K562 (cell line): ENCODE data around the gene ICAM2. TPM values are rescaled to one million over a fixed set of nuclear protein-coding genes. Genes with fewer than 3 reads are reported as not detected.

Source experiments
- ATAC-seq: fragments of 200-7000 bp; cut with Tn5 transposase; 3 replicates; pipeline ENCODE4 v1.9.1; 2020; ENCODE audit warnings: moderate library complexity
- BruUV-seq: library from RNA; stranded (reverse); fragments of 400-500 nt; replicated peaks from 2 replicates; lab custom pipeline; 2021; lab: Mats Ljungman, UMichigan
- CTCF ChIA-PET: fragments of 300-600 bp; formaldehyde crosslinking; extraction: SDS; loops from one replicate; lab custom pipeline; 2021; ENCODE audit warnings: low intra/inter-chr PET ratio; lab: Yijun Ruan, JAX
- POLR2A ChIA-PET: fragments of 300-600, 350-650 bp; sonication (Branson Sonifier 250); formaldehyde crosslinking; extraction: SDS; loops from one replicate; lab custom pipeline; 2021; ENCODE audit warnings: antibody characterized with exemption, inconsistent platforms; lab: Yijun Ruan, JAX
- DNase-seq, 4 experiments: peaks; one replicate each; pipeline versions ENCODE4 v3.0.0 to v3.0.0-alpha.2; 2011 to 2018; ENCODE audit warnings: low spot score in 3 of 4, mixed read lengths in 3 of 4; ENCODE audit errors: extremely low read depth in 1 of 4
- FAIRE-seq: peaks from 2 replicates; lab custom pipeline; 2011; peaks lifted over from hg19 to GRCh38; lab: Jason Lieb, UNC
- H2AFZ ChIP-seq: 2 replicates; pipeline ENCODE4 v1.6.0; 2011; ENCODE audit warnings: low read depth, low read length, control low read depth, inconsistent platforms
- H3K27ac ChIP-seq: fragments of 200-600 bp; 3 replicates; pipeline ENCODE4 v1.8.0; 2011; ENCODE audit warnings: low read depth, mild to moderate bottlenecking, control low read depth, inconsistent platforms, low read length, moderate library complexity, mixed read lengths; ENCODE audit errors: extremely low read depth
- H3K27me3 ChIP-seq, 2 experiments: fragments of 300-600 bp in 1 of 2; 2 replicates in 1 of 2; 3 replicates in 1 of 2; pipeline versions ENCODE4 v1.6.0 to v1.8.0; 2011; ENCODE audit warnings: inconsistent platforms in 2 of 2, low read length in 2 of 2, mild to moderate bottlenecking in 1 of 2, mixed read lengths in 1 of 2, moderate library complexity in 1 of 2; ENCODE audit not compliant: control insufficient read depth in 2 of 2, insufficient read depth in 2 of 2
- H3K36me3 ChIP-seq: fragments of 300-600 bp; 3 replicates; pipeline ENCODE4 v1.8.0; 2011; ENCODE audit warnings: mild to moderate bottlenecking, low read length, inconsistent platforms; ENCODE audit not compliant: control insufficient read depth, insufficient read depth
- H3K4me1 ChIP-seq, 2 experiments: fragments of 200-600 bp in 1 of 2; replicated peaks in 1 of 2; 2 replicates in 1 of 2; 3 replicates in 1 of 2; pipeline versions ENCODE4 v1.5.1 to v1.8.0; 2011; ENCODE audit warnings: inconsistent platforms in 2 of 2, low read length in 2 of 2, mild to moderate bottlenecking in 1 of 2, mixed read lengths in 1 of 2, moderate library complexity in 1 of 2; ENCODE audit not compliant: control insufficient read depth in 2 of 2, insufficient read depth in 2 of 2
- H3K4me2 ChIP-seq: 2 replicates; pipeline ENCODE4 v1.6.1; 2011; ENCODE audit warnings: low read length, control low read depth, inconsistent platforms, mixed read lengths; ENCODE audit not compliant: insufficient read depth
- H3K4me3 ChIP-seq: fragments of 200-600 bp; sonication (generic), shearing (Covaris generic); 2 replicates; pipeline ENCODE4 v1.5.1; 2016; ENCODE audit warnings: control low read depth, inconsistent platforms
- H3K79me2 ChIP-seq: fragments of 200-600 bp; 3 replicates; pipeline ENCODE4 v1.8.0; 2011; ENCODE audit warnings: low read length, inconsistent platforms; ENCODE audit not compliant: control insufficient read depth, insufficient read depth
- H3K9ac ChIP-seq, 2 experiments: 2 replicates each; pipeline versions ENCODE4 v1.6.0 to v1.6.1; 2011; ENCODE audit warnings: low read depth in 2 of 2, low read length in 2 of 2, control low read depth in 1 of 2, inconsistent platforms in 1 of 2, mild to moderate bottlenecking in 1 of 2, mixed read lengths in 1 of 2; ENCODE audit not compliant: insufficient read depth in 1 of 2
- H3K9me1 ChIP-seq: one replicate; pipeline ENCODE4 v1.6.0; 2011; ENCODE audit warnings: inconsistent platforms, mild to moderate bottlenecking, low read length, moderate library complexity; ENCODE audit not compliant: control insufficient read depth, insufficient read depth
- H3K9me3 ChIP-seq: replicated peaks from 2 replicates; pipeline ENCODE4 v1.5.1; 2011; ENCODE audit warnings: low read depth, low read length, inconsistent platforms; ENCODE audit not compliant: control insufficient read depth, insufficient read depth
- H4K20me1 ChIP-seq: replicated peaks from 2 replicates; pipeline ENCODE4 v1.6.1; 2011; ENCODE audit warnings: low read length, inconsistent platforms, mixed read lengths; ENCODE audit not compliant: control insufficient read depth, insufficient read depth
- MCM5 ChIP-seq: fragments of 450-650 bp; IDR thresholded peaks from 2 replicates; pipeline ENCODE4 v1.6.1; 2016; ENCODE audit warnings: low read depth
- MED1 ChIP-seq: sonication (generic); formaldehyde crosslinking; IDR thresholded peaks from 2 replicates; pipeline ENCODE4 v1.8.1; 2023; ENCODE audit warnings: missing genetic modification reagents, borderline replicate concordance
- NR2C1 ChIP-seq, 2 experiments: fragments of 450-650 bp; IDR thresholded peaks; 2 replicates each; pipeline ENCODE4 v1.6.1; 2017; ENCODE audit warnings: mild to moderate bottlenecking in 2 of 2, antibody characterized with exemption in 1 of 2, inconsistent platforms in 1 of 2, missing compliant biosample characterization in 1 of 2, missing genetic modification characterization in 1 of 2
- PHF21A ChIP-seq: fragments of 450-650 bp; IDR thresholded peaks from 2 replicates; pipeline ENCODE4 v1.6.1; 2017; ENCODE audit warnings: low read depth, borderline replicate concordance
- POLR2AphosphoS2 ChIP-seq: IDR thresholded peaks from 2 replicates; pipeline ENCODE4 v1.6.1; 2012; ENCODE audit warnings: low read length, improper control_type of control experiment
- ZNF184 ChIP-seq: sonication (generic); formaldehyde crosslinking; IDR thresholded peaks from 2 replicates; pipeline ENCODE4 v1.5.0; 2020; ENCODE audit warnings: missing genetic modification reagents
- ZZZ3 ChIP-seq: fragments of 450-650 bp; IDR thresholded peaks from 2 replicates; pipeline ENCODE4 v1.6.1; 2016; ENCODE audit warnings: antibody characterized with exemption, mild to moderate bottlenecking, moderate library complexity
- WGBS: fragments of 100-300 bp; shearing (Covaris generic); methylation state at CpG from one replicate; pipeline ENCODE4 v1.1.6; 2016; ENCODE audit warnings: low coverage, mixed read lengths; ENCODE audit not compliant: insufficient coverage; ENCODE audit errors: missing lambda C conversion rate; 5-methylcytosine and 5-hydroxymethylcytosine counted together
- in situ Hi-C: fragments of 300-500 bp; cut with MboI; formaldehyde crosslinking; loops from 4 replicates; pipeline ENCODE4 v1.15.0; 2018; ENCODE audit warnings: inconsistent platforms, mixed read lengths
- intact Hi-C: fragments of 100-400 bp; cut with micrococcal nuclease; formaldehyde crosslinking; loops from 2 replicates; pipeline ENCODE4 v1.14.2; 2022
- polyA plus RNA-seq, 8 experiments: library from polyadenylated mRNA; depleted of rRNA in 4 of 8; stranded (reverse) in 5 of 8; unstranded in 3 of 8; fragments of >200 nt; fragmentation: Nextera tagmentation in 2 of 8; fragmentation: Illumina TruSeq in 1 of 8; extraction: Ambion mirVana in 2 of 8; extraction: Trizol in 1 of 8; gene quantifications; 2 replicates each; pipeline versions ENCODE4 v1.2.1 to v1.2.3, GENCODE V29; 2011 to 2014; ENCODE audit warnings: inconsistent platforms in 1 of 8, missing spikeins in 1 of 8
- total RNA-seq, 7 experiments: library from RNA; depleted of rRNA in 6 of 7; stranded (reverse); fragments of >200 nt in 6 of 7; fragmentation: Illumina TruSeq in 2 of 7; extraction: Trizol in 2 of 7; gene quantifications; 2 replicates each; pipeline versions ENCODE4 v1.2.1 to v1.2.3, GENCODE V29; 2011 to 2021; ENCODE audit warnings: low replicate concordance in 1 of 7
- TF ChIP-seq, protein P1 (sequence below): IDR thresholded peaks from 2 replicates; pipeline ENCODE4 v1.6.1; 2012; ENCODE audit warnings: low read depth, low read length, improper control_type of control experiment, borderline replicate concordance
- TF ChIP-seq, protein P2 (sequence below), 2 experiments: fragments of 450-650 bp; formaldehyde crosslinking in 1 of 2; IDR thresholded peaks; 2 replicates each; pipeline versions ENCODE4 v1.4.0 to v1.6.1; 2014 to 2020; ENCODE audit warnings: mild to moderate bottlenecking in 2 of 2, borderline replicate concordance in 1 of 2, low read depth in 1 of 2

Gene ICAM2
- total and polyA plus RNA-seq, 9 of the 15 experiments (the other 6 are each of a cell fraction or from before 2014, with no cell fraction given), result 37.9 to 89.4 (median 60.6) TPM

DNA sequence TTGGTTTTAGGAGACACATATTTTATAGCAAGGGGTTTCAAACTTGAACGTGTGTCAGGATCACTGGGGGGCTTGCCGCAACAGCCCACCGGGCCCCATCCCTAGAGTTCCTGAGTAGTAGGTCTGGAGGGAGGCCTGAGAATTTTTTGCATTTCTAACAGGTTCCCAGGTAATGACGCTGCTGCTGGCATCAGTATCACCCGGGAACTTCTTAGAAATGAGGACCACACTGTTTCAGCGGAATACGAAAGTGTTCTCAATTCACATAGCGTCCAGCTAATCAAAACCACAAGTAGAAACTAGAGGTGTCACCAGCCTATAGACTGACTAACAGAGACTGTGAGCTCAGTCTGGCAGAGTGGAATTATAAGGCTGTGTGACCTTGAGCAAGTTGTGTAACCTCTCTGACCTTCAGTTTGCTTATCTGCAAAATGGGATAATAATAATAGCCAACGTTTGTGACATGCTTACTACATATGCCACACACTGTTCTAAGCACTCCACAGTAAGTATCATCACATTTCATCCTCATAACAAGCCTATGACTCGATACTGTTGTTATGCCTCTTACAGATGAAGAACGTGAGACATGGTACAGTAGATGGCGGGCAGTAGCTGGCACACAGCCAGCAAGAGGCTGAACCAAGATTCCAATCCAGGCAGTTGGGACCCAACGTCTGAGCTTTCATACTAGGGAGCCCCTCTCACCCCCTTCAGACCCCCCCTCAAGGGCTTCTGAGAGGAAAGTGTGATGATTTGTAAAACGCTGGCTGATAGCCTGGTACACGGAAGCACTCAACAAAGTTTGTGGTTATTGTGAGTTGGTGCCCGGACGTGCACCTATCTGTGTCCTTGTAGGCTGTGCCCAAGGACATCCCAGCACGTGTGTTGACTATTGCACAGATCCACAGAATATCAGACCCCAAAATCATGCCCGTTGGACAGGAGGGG, 4.6 kb upstream of the ICAM2 start:
- peak overlapping the region; percentile 88 for H2AFZ ChIP-seq
- POLR2A ChIA-PET, result interaction anchor here (0.6 to 4.2 kb wide), 11 partner anchors 12 to 121 kb away, joined by 3 to 24 read pairs (median 6); no protein-coding TSS in a partner anchor
- in situ Hi-C loops (loop anchor here (10.0 kb wide), 2 partner anchors 110 to 260 kb away; partner anchors contain the start of genes CSHL1 and GH1), intact Hi-C loops (loop anchor here (2.0 to 10.0 kb wide), 4 partner anchors 33 to 257 kb away; partner anchors contain the start of gene GH1)
- peak overlapping the region; percentile 77 for H3K4me2 ChIP-seq
- H4K20me1 ChIP-seq, result no peaks in the 10 kb centered on the region
- H3K4me1 ChIP-seq, result peaks cover 34 to 35% of the 10 kb centered on the region in 2 experiments; a peak in 4 of 5 replicates
- peak overlapping the region; percentile 93 for H3K27ac ChIP-seq
- peak; percentile 2; the same call in 2 of the 3 replicates for ATAC-seq
- no peaks in the 10 kb centered on the region for H3K9me1 ChIP-seq
- H3K79me2 ChIP-seq, result no peaks in the 10 kb centered on the region
- peak overlapping the region; percentile 21 to 75; a peak in 3 of 4 replicates for H3K9ac ChIP-seq
- no peaks in the 10 kb centered on the region for H3K9me3 ChIP-seq
- no peak for DNase-seq
- FAIRE-seq, result peak; percentile 29
- no peak overlapping the region for H3K4me3 ChIP-seq
- no peaks in the 10 kb centered on the region for H3K27me3 ChIP-seq
- CTCF ChIA-PET, result interaction anchor here (0.6 to 2.1 kb wide), 3 partner anchors 103 to 135 kb away, joined by 3 to 10 read pairs (median 4); partner anchors contain the start of gene GH1
- WGBS, result 36% methylated on average over 19 of the region's 19 CpGs
- no peaks in the 10 kb centered on the region for H3K36me3 ChIP-seq
- no TSS peak for BruUV-seq
- TF ChIP-seq POLR2AphosphoS2, result no peak
- TF ChIP-seq MED1 (CRISPR knock-in tag), result no peak
- TF ChIP-seq, protein P1, sequence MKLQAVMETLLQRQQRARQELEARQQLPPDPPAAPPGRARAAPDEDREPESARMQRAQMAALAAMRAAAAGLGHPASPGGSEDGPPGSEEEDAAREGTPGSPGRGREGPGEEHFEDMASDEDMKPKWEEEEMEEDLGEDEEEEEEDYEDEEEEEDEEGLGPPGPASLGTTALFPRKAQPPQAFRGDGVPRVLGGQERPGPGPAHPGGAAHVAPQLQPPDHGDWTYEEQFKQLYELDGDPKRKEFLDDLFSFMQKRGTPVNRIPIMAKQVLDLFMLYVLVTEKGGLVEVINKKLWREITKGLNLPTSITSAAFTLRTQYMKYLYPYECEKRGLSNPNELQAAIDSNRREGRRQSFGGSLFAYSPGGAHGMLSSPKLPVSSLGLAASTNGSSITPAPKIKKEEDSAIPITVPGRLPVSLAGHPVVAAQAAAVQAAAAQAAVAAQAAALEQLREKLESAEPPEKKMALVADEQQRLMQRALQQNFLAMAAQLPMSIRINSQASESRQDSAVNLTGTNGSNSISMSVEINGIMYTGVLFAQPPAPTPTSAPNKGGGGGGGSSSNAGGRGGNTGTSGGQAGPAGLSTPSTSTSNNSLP, result no peak
- TF ChIP-seq MCM5, result no peak
- TF ChIP-seq NR2C1 (IDR thresholded peaks at IDR 0.05), result no peak
- 0 out of 2 replicates have a peak, but pooled peaks have one; percentile 21 for TF ChIP-seq NR2C1 (tag; IDR thresholded peaks at IDR 0.05)
- TF ChIP-seq ZZZ3, result no peak
- TF ChIP-seq PHF21A, result no peak
- no peak for TF ChIP-seq ZNF184 (CRISPR knock-in tag)
- TF ChIP-seq, protein P2, sequence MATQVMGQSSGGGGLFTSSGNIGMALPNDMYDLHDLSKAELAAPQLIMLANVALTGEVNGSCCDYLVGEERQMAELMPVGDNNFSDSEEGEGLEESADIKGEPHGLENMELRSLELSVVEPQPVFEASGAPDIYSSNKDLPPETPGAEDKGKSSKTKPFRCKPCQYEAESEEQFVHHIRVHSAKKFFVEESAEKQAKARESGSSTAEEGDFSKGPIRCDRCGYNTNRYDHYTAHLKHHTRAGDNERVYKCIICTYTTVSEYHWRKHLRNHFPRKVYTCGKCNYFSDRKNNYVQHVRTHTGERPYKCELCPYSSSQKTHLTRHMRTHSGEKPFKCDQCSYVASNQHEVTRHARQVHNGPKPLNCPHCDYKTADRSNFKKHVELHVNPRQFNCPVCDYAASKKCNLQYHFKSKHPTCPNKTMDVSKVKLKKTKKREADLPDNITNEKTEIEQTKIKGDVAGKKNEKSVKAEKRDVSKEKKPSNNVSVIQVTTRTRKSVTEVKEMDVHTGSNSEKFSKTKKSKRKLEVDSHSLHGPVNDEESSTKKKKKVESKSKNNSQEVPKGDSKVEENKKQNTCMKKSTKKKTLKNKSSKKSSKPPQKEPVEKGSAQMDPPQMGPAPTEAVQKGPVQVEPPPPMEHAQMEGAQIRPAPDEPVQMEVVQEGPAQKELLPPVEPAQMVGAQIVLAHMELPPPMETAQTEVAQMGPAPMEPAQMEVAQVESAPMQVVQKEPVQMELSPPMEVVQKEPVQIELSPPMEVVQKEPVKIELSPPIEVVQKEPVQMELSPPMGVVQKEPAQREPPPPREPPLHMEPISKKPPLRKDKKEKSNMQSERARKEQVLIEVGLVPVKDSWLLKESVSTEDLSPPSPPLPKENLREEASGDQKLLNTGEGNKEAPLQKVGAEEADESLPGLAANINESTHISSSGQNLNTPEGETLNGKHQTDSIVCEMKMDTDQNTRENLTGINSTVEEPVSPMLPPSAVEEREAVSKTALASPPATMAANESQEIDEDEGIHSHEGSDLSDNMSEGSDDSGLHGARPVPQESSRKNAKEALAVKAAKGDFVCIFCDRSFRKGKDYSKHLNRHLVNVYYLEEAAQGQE (IDR thresholded peaks at IDR 0.05; ENCODE audit: borderline replicate concordance), result no peak
- TF ChIP-seq, protein P2 (CRISPR knock-in tag; IDR thresholded peaks at IDR 0.05; ENCODE audit: low read depth), result no peak
